A673 (cell line): Measurements from ENCODE around the gene SPIN1. TPM values are rescaled to one million over a fixed set of nuclear protein-coding genes. Genes with fewer than 3 reads are reported as not detected.

Experiments
- BruUV-seq: library from RNA; stranded (reverse); fragments of 400-500 nt; replicated peaks from 2 replicates; lab custom pipeline; 2021; lab: Mats Ljungman, UMichigan
- CTCF ChIA-PET: fragments of 300-600 bp; sonication (Branson Sonifier 250); formaldehyde crosslinking; loops from one replicate; lab custom pipeline; 2022; ENCODE audit warnings: antibody characterized with exemption; lab: Charles Lee
- POLR2A ChIA-PET: fragments of 300-600 bp; sonication (Branson Sonifier 250); formaldehyde crosslinking; loops from one replicate; lab custom pipeline; 2022; ENCODE audit warnings: antibody characterized with exemption; ENCODE audit not compliant: low non-redundant PET; lab: Charles Lee
- DNase-seq: peaks from one replicate; pipeline ENCODE4 v3.0.0-alpha.2; 2015; ENCODE audit warnings: low spot score
- H3K27ac ChIP-seq: fragments of 200-600 bp; sonication (generic); 2 replicates; pipeline ENCODE4 v1.5.1; 2016; ENCODE audit warnings: mixed run types, low read depth, mild to moderate bottlenecking, mixed read lengths, antibody characterized with exemption, low read length; ENCODE audit not compliant: poor library complexity, severe bottlenecking
- H3K27me3 ChIP-seq: fragments of 200-600 bp; sonication (generic); replicated peaks from 2 replicates; pipeline ENCODE4 v1.6.1; 2017; ENCODE audit warnings: mixed run types, low read depth, mild to moderate bottlenecking, mixed read lengths, antibody characterized with exemption, low read length; ENCODE audit not compliant: insufficient read depth, poor library complexity
- H3K36me3 ChIP-seq: fragments of 200-600 bp; sonication (generic); 2 replicates; pipeline ENCODE4 v1.6.1; 2016; ENCODE audit warnings: mixed run types, mild to moderate bottlenecking, mixed read lengths, antibody characterized with exemption, low read length; ENCODE audit not compliant: insufficient read depth, poor library complexity, severe bottlenecking
- H3K4me1 ChIP-seq: fragments of 200-600 bp; sonication (generic); 2 replicates; pipeline ENCODE4 v1.6.1; 2017; ENCODE audit warnings: mixed run types, mild to moderate bottlenecking, mixed read lengths, antibody characterized with exemption, low read length; ENCODE audit not compliant: insufficient read depth, poor library complexity, severe bottlenecking
- H3K4me3 ChIP-seq: fragments of 200-600 bp; sonication (generic); 2 replicates; pipeline ENCODE4 v1.5.1; 2016; ENCODE audit warnings: low read depth, mixed run types, mild to moderate bottlenecking, mixed read lengths, low read length; ENCODE audit not compliant: poor library complexity, severe bottlenecking
- H3K9me3 ChIP-seq: fragments of 200-600 bp; sonication (generic); 2 replicates; pipeline ENCODE4 v1.6.1; 2016; ENCODE audit warnings: mixed run types, low read depth, mild to moderate bottlenecking, mixed read lengths, antibody characterized with exemption, low read length; ENCODE audit not compliant: poor library complexity, severe bottlenecking
- EZH2 ChIP-seq: fragments of 200-600 bp; sonication (generic); IDR thresholded peaks from 2 replicates; pipeline ENCODE4 v1.6.1; 2017; ENCODE audit warnings: borderline replicate concordance, low read depth, mild to moderate bottlenecking, mixed read lengths, antibody characterized with exemption, low read length; ENCODE audit not compliant: poor library complexity, severe bottlenecking
- intact Hi-C: fragments of 100-400 bp; cut with micrococcal nuclease; formaldehyde crosslinking; loops from one replicate; pipeline ENCODE4 v1.10.0; 2022; ENCODE audit not compliant: unreplicated experiment
- total RNA-seq: library from RNA; stranded (reverse); gene quantifications from 2 replicates; pipeline ENCODE4 v1.2.3, GENCODE V29; 2021
- TF ChIP-seq, protein P1 (sequence below): fragments of 300-800, 200-600 bp; sonication (generic); conservative IDR thresholded peaks from 2 replicates; pipeline ENCODE4 v1.5.1; 2017; ENCODE audit warnings: low read depth, mild to moderate bottlenecking, antibody characterized with exemption, low read length, moderate library complexity, mixed read lengths

The SPIN1 gene
- total RNA-seq, 1 experiment from 2014 or later, result 157 TPM

DNA sequence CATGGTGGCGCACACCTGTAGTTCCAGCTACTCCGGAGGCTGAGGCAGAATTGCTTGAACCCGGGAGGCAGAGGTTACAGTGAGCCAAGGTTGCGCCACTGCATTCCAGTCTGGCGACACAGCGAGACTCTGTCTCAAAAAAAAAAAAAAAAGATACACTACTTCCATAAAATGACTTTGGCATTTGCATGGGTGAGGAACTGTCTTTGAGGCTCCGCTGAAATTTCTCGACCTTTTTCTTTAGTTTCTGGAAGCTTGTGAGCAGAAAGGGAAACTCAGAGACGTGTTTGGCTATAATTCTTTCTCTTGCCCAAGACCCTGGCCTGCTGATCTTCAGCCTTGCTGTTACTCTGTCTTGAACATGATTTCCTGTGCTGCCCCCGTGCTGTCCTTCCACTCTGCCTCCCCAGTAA lies 37.3 kb downstream of the SPIN1 start:
- no peak for TF ChIP-seq EZH2
- TF ChIP-seq, protein P1, sequence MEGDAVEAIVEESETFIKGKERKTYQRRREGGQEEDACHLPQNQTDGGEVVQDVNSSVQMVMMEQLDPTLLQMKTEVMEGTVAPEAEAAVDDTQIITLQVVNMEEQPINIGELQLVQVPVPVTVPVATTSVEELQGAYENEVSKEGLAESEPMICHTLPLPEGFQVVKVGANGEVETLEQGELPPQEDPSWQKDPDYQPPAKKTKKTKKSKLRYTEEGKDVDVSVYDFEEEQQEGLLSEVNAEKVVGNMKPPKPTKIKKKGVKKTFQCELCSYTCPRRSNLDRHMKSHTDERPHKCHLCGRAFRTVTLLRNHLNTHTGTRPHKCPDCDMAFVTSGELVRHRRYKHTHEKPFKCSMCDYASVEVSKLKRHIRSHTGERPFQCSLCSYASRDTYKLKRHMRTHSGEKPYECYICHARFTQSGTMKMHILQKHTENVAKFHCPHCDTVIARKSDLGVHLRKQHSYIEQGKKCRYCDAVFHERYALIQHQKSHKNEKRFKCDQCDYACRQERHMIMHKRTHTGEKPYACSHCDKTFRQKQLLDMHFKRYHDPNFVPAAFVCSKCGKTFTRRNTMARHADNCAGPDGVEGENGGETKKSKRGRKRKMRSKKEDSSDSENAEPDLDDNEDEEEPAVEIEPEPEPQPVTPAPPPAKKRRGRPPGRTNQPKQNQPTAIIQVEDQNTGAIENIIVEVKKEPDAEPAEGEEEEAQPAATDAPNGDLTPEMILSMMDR, result no peak
- peaks cover 44% of the 10 kb centered on the region for H3K4me1 ChIP-seq
- POLR2A ChIA-PET, result no interaction called here
- peak overlapping the region; percentile 5 for H3K27ac ChIP-seq
- CTCF ChIA-PET, result no interaction called here
- peak; percentile 22 for DNase-seq
- H3K9me3 ChIP-seq, result no peaks in the 10 kb centered on the region
- BruUV-seq, result no TSS peak
- H3K4me3 ChIP-seq, result no peak overlapping the region
- intact Hi-C loops, result no loop called here
- H3K27me3 ChIP-seq, result no peaks in the 10 kb centered on the region
- peaks cover 32% of the 10 kb centered on the region for H3K36me3 ChIP-seq

- intact Hi-C loops, result no loop called here
Observed at GRCh38 chr9:88426651-88427050, 38.4 kb downstream of the SPIN1 start.

DNA sequence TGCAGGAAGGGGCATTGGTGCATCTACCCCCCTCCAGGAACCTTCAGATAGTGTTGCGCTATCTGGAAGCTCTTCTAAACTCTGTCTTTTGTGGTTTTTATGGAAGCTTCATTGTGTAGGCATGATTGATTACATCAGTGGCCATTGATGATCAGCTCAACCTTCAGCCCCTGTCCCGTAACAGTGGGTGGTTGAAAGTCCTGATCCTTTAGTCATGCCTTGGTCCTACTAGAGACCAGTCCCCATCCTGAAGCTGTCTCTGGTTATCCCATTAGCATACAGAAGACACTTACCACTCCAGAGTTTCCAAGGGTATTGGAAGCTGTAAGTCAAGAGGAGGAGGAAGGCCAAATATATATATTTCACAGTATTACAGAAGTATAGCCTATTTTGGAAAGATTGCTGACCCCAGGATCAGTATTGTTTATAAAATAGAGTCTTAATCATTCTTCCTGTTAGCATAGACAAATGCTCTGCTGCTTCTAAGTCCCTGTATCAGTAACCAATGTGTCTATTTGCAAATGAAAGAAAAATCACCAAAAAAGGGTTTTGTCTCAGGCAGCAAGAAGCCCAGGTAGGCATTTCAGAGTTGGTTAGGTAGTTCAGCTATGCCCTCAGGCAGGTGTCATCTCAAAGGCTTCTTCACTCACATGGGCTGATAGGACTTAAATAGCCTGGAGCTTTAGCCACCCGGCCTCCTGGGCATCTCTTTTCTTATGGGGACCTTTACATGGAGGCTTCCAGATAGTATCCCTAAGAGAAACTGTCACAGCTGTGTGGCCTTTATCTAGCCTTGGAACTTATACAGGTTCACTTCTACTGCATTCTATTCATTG lies 41.6 kb downstream of the SPIN1 start:
- intact Hi-C loops, result no loop called here
- no peak overlapping the region for H3K27ac ChIP-seq
- DNase-seq, result no peak
- no TSS peak for BruUV-seq
- peaks cover 48% of the 10 kb centered on the region for H3K36me3 ChIP-seq
- TF ChIP-seq, protein P1, result no peak
- no peak for TF ChIP-seq EZH2
- CTCF ChIA-PET, result no interaction called here
- H3K4me3 ChIP-seq, result no peak overlapping the region
- no peaks in the 10 kb centered on the region for H3K27me3 ChIP-seq
- peaks cover 34% of the 10 kb centered on the region for H3K4me1 ChIP-seq
- no peaks in the 10 kb centered on the region for H3K9me3 ChIP-seq
- POLR2A ChIA-PET, result no interaction called here

More at GRCh38 chr9:88426651-88427050, 38.4 kb downstream of the SPIN1 start:
- Histone ChIP-seq H3K36me3 (peaks cover 34% of the 10 kb centered on the region), H3K27me3 (no peaks in the 10 kb centered on the region), H3K4me1 (peaks cover 35% of the 10 kb centered on the region), H3K9me3 (no peaks in the 10 kb centered on the region), H3K27ac (no peak overlapping the region), H3K4me3 (no peak overlapping the region)
- ChIA-PET CTCF (no interaction called here), POLR2A (no interaction called here)
- no TSS peak for BruUV-seq
- DNase-seq, result peak; percentile 32
- TF ChIP-seq, protein P1, result no peak
- TF ChIP-seq EZH2, result no peak
